SJSA1 (cell line): ENCODE data around the gene CSK. TPM values are rescaled to one million over a fixed set of nuclear protein-coding genes. Genes with fewer than 3 reads are reported as not detected.
"Not testable (repeated sequence)": the region's sequence is repeated elsewhere in the genome, so short reads cannot be mapped to it uniquely, and the experiment has no call there.

Experiments
- DNase-seq, 2 experiments: peaks; one replicate each; pipeline ENCODE4 v3.0.0-alpha.2; 2015 to 2020; ENCODE audit warnings: low spot score in 2 of 2, low read depth in 1 of 2
- H3K27ac ChIP-seq: fragments of 250-450 bp; sonication (Bioruptor Pico); 2 replicates; pipeline ENCODE4 v1.5.1; 2020; ENCODE audit warnings: mild to moderate bottlenecking, moderate library complexity
- H3K27me3 ChIP-seq: fragments of 250-450 bp; sonication (Bioruptor Pico); replicated peaks from 2 replicates; pipeline ENCODE4 v1.5.1; 2020; ENCODE audit warnings: mild to moderate bottlenecking, moderate library complexity
- H3K36me3 ChIP-seq: fragments of 250-450 bp; sonication (Bioruptor Pico); 2 replicates; pipeline ENCODE4 v1.5.1; 2020; ENCODE audit warnings: mild to moderate bottlenecking
- H3K4me1 ChIP-seq: fragments of 250-450 bp; sonication (Bioruptor Pico); replicated peaks from 2 replicates; pipeline ENCODE4 v1.6.1; 2021; ENCODE audit warnings: mild to moderate bottlenecking
- H3K4me3 ChIP-seq: fragments of 250-450 bp; sonication (Bioruptor Pico); 2 replicates; pipeline ENCODE4 v1.5.1; 2020; ENCODE audit warnings: mild to moderate bottlenecking
- H3K9me3 ChIP-seq: fragments of 250-450 bp; sonication (Bioruptor Pico); replicated peaks from 2 replicates; pipeline ENCODE4 v1.5.1; 2020; ENCODE audit warnings: mild to moderate bottlenecking
- total RNA-seq: library from RNA; depleted of rRNA; stranded (reverse); fragments of >200 nt; shearing (Covaris generic); gene quantifications from 2 replicates; pipeline ENCODE4 v1.2.3, GENCODE V29; 2014; rRNA removed

CSK gene
- 14.8 and 19.2 TPM in 2 replicates for total RNA-seq

GRCh38 chr15:74781431-74782258 lies at the start of gene CSK:
Gene CSK, plus strand, starts transcription at chr15:74782080. Its CDS starts 16,218 bp downstream, at chr15:74798298.
- no peaks in the 10 kb centered on the region for H3K27me3 ChIP-seq
- H3K4me3 ChIP-seq, result peak within 1 kb of the TSS; percentile 98
- H3K9me3 ChIP-seq, result no peaks in the 10 kb centered on the region
- H3K4me1 ChIP-seq, result peaks cover 26% of the 10 kb centered on the region
- DNase-seq, result peak; percentile 49 to 68
- peaks cover 7% of the 10 kb centered on the region for H3K36me3 ChIP-seq
- H3K27ac ChIP-seq, result peak within 1 kb of the TSS; percentile 57

GRCh38 chr15:74732846-74733245 lies 49.0 kb upstream of the CSK start:
- no peak for DNase-seq

GRCh38 chr15:74733269-74733668 lies 48.6 kb upstream of the CSK start:
- H3K4me1 ChIP-seq, result no peaks in the 10 kb centered on the region
- peaks cover 4% of the 10 kb centered on the region for H3K27me3 ChIP-seq
- H3K27ac ChIP-seq, result no peak overlapping the region
- H3K4me3 ChIP-seq, result no peak overlapping the region
- no peaks in the 10 kb centered on the region for H3K36me3 ChIP-seq
- H3K9me3 ChIP-seq, result 0 out of 2 replicates have a peak, but pooled peaks cover 2% of the 10 kb centered on the region
- DNase-seq, result no peak

More at GRCh38 chr15:74732846-74733245, 49.0 kb upstream of the CSK start:
- Histone ChIP-seq H3K27me3 (peaks cover 4% of the 10 kb centered on the region), H3K36me3 (no peaks in the 10 kb centered on the region), H3K4me1 (no peaks in the 10 kb centered on the region), H3K27ac (no peak overlapping the region), H3K4me3 (no peak overlapping the region), H3K9me3 (no peaks in the 10 kb centered on the region)

- 0 out of 2 replicates have a peak, but pooled peaks cover 2% of the 10 kb centered on the region for H3K9me3 ChIP-seq
- H3K4me3 ChIP-seq, result no peak overlapping the region
- H3K27me3 ChIP-seq, result peaks cover 4% of the 10 kb centered on the region
- H3K4me1 ChIP-seq, result no peaks in the 10 kb centered on the region
- DNase-seq, result no peak
- H3K27ac ChIP-seq, result no peak overlapping the region
- no peaks in the 10 kb centered on the region for H3K36me3 ChIP-seq
These were observed 46.6 kb upstream of the CSK start for GRCh38 chr15:74735305-74735704.

- not testable (repeated sequence) for DNase-seq, H3K27me3 ChIP-seq, H3K4me1 ChIP-seq, H3K27ac ChIP-seq, H3K36me3 ChIP-seq, H3K4me3 ChIP-seq, H3K9me3 ChIP-seq
These were observed 43.6 kb upstream of the CSK start for GRCh38 chr15:74738239-74738638.

GRCh38 chr15:74742422-74742821 lies 39.5 kb upstream of the CSK start:
- Histone ChIP-seq H3K4me1 (no peaks in the 10 kb centered on the region), H3K4me3 (no peak overlapping the region), H3K27me3 (no peaks in the 10 kb centered on the region; the same call in 1 of the 2 replicates), H3K27ac (no peak overlapping the region), H3K9me3 (peaks cover 9% of the 10 kb centered on the region), H3K36me3 (no peaks in the 10 kb centered on the region)
- DNase-seq, result no peak

GRCh38 chr15:74746389-74746788 lies 35.5 kb upstream of the CSK start:
- Histone ChIP-seq H3K4me1 (no peaks in the 10 kb centered on the region), H3K9me3 (peaks cover 6% of the 10 kb centered on the region), H3K4me3 (no peak overlapping the region), H3K36me3 (no peaks in the 10 kb centered on the region), H3K27ac (no peak overlapping the region), H3K27me3 (no peaks in the 10 kb centered on the region)
- DNase-seq, result no peak

GRCh38 chr15:74748322-74748946 lies 33.4 kb upstream of the CSK start, which contains the start of gene CYP1A2:
Gene CYP1A2, plus strand, starts transcription at chr15:74748845. Its CDS starts 894 bp downstream, at chr15:74749739.
- no peak for DNase-seq
- Histone ChIP-seq H3K27me3 (no peaks in the 10 kb centered on the region), H3K4me1 (no peaks in the 10 kb centered on the region), H3K36me3 (no peaks in the 10 kb centered on the region), H3K4me3 (no peak within 1 kb of the TSS), H3K27ac (no peak within 1 kb of the TSS), H3K9me3 (no peaks in the 10 kb centered on the region)

GRCh38 chr15:74749832-74750231 lies 32.0 kb upstream of the CSK start:
- no peaks in the 10 kb centered on the region for H3K4me1 ChIP-seq
- H3K27ac ChIP-seq, result no peak overlapping the region
- no peaks in the 10 kb centered on the region for H3K27me3 ChIP-seq
- no peaks in the 10 kb centered on the region for H3K9me3 ChIP-seq
- no peak for DNase-seq
- H3K4me3 ChIP-seq, result no peak overlapping the region
- H3K36me3 ChIP-seq, result no peaks in the 10 kb centered on the region

- DNase-seq, result no peak
- Histone ChIP-seq H3K27me3 (no peaks in the 10 kb centered on the region), H3K9me3 (no peaks in the 10 kb centered on the region), H3K4me3 (no peak overlapping the region), H3K27ac (no peak overlapping the region), H3K4me1 (no peaks in the 10 kb centered on the region), H3K36me3 (no peaks in the 10 kb centered on the region)
These were observed 31.1 kb upstream of the CSK start for GRCh38 chr15:74750751-74751150.

- no peaks in the 10 kb centered on the region for H3K9me3 ChIP-seq
- no peaks in the 10 kb centered on the region for H3K4me1 ChIP-seq
- no peaks in the 10 kb centered on the region for H3K27me3 ChIP-seq
- H3K4me3 ChIP-seq, result no peak overlapping the region
- H3K27ac ChIP-seq, result no peak overlapping the region
- DNase-seq, result no peak
- no peaks in the 10 kb centered on the region for H3K36me3 ChIP-seq
These were observed 29.9 kb upstream of the CSK start for GRCh38 chr15:74752011-74752410.

- no peak for DNase-seq
- H3K27me3 ChIP-seq, result no peaks in the 10 kb centered on the region
- no peak overlapping the region for H3K27ac ChIP-seq
- no peaks in the 10 kb centered on the region for H3K9me3 ChIP-seq
- H3K4me1 ChIP-seq, result no peaks in the 10 kb centered on the region
- no peak overlapping the region for H3K4me3 ChIP-seq
- H3K36me3 ChIP-seq, result no peaks in the 10 kb centered on the region
These were observed 29.3 kb upstream of the CSK start for GRCh38 chr15:74752531-74752930.

GRCh38 chr15:74754593-74755215 lies 27.2 kb upstream of the CSK start:
- Histone ChIP-seq H3K36me3 (no peaks in the 10 kb centered on the region), H3K4me1 (no peaks in the 10 kb centered on the region), H3K4me3 (no peak overlapping the region), H3K9me3 (no peaks in the 10 kb centered on the region), H3K27me3 (no peaks in the 10 kb centered on the region), H3K27ac (no peak overlapping the region)
- DNase-seq, result no peak

- Histone ChIP-seq H3K36me3 (no peaks in the 10 kb centered on the region), H3K4me3 (no peak overlapping the region), H3K27me3 (no peaks in the 10 kb centered on the region), H3K9me3 (no peaks in the 10 kb centered on the region), H3K27ac (no peak overlapping the region), H3K4me1 (no peaks in the 10 kb centered on the region)
- no peak for DNase-seq
These were observed 23.1 kb upstream of the CSK start for GRCh38 chr15:74758736-74759135.
